GM10847 (cell line): ENCODE results near the gene TMEM135.

Experiments
- POLR2A ChIP-seq: IDR thresholded peaks from 2 replicates; pipeline ENCODE4 v1.6.1; 2011; ENCODE audit not compliant: insufficient read length; ENCODE audit errors: extremely low read depth

The TMEM135 gene

GRCh38 chr11:87037450-87038234 lies at the start of gene TMEM135:
Gene TMEM135, plus strand, starts transcription at chr11:87037934. Its CDS starts 112 bp downstream, at chr11:87038046.
- TF ChIP-seq POLR2A: peak; percentile 84

- no peak for TF ChIP-seq POLR2A
Observed at GRCh38 chr11:86988351-86988881, 49.3 kb upstream of the TMEM135 start.

DNA sequence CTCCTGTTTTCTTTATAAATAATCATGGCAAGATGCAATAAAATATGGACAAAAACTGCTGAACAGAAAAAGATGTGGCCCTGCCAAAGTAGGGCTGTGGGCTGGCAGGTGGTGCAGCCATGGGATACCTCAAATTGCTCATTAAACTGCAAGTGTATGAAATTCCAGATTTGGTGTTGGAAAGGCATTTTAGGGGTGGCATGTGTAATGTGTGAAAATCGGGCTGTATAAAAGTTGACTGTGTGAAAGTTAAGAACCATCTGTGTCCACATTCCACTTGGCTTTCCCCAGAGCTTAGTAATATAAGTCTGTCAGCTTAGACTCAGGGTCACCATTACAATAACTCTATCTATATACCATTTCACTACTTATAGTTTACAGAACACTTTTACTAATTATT lies 47.7 kb upstream of the TMEM135 start:
- TF ChIP-seq POLR2A: no peak

- TF ChIP-seq POLR2A: no peak
Observed at GRCh38 chr11:86990515-86990914, 47.2 kb upstream of the TMEM135 start.

- no peak for TF ChIP-seq POLR2A
Observed at GRCh38 chr11:86991341-86991740, 46.4 kb upstream of the TMEM135 start.

DNA sequence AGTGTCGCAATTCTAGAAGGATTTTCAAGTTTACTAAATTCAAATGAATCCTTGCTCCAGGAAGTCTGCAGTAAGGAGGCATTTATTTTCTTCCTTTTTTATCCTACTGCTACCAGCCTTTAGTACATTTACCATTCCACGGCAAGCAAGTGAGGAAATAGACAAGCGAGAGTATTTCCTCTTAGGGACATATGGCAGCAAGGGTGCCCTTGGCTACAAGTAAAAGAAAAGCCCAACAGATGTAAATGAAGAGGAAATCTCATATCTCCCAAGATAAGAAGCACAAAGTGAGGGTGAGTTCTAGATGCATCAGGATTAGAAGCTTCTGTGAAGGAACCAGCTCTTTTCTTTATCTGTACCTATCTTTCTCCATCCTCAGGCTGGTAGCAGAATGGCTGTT lies 44.7 kb upstream of the TMEM135 start:
- TF ChIP-seq POLR2A: no peak

DNA sequence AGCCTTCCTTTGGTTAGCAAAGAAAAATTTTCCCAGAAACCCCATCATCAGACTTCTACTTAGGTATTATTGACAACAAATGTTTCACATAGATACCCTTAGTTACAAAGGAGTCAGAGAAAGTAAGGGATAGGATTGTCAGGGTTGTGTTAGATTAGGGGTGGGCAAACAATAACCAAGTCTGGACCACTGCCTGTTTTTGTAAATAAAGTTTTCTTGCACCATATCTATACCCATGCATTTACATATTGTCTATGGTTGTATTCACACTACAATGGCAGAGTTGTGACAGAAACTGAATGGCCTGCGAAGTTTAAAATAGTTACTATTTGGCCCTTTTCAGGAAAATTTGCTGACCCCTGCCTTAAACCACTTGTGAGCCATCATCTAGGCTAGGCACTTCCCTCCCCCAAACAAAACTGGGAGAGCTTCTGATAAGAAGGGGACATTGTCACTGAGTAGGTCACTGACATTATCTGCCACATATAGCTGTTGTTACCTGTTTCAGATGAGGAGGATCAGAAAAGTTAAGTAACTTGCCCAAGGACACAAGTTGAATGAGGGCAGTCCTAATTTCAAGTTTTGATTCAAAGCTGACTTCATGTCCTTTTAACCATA lies 40.7 kb upstream of the TMEM135 start:
- no peak for TF ChIP-seq POLR2A

DNA sequence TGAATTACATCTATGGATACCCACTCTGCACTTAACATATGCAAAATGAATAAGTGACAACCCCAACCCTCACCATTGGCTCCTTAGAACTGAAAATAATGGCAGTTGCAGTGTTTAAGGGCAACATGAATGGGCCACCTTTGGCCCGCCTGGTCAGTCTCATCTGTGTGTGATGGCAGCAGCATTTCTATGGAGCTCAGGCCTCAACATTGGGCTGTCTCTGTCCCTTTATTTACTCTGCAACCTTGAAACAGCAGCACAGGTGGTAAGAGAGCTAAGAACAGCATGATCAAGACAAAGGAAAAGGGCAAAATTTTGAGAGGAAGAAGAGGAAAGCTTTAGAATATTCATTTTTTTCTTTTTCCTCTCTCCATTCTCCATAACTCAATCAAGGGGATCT lies 38.3 kb upstream of the TMEM135 start:
- TF ChIP-seq POLR2A: no peak

GRCh38 chr11:86999859-87000753 lies 37.6 kb upstream of the TMEM135 start:
- no peak for TF ChIP-seq POLR2A

DNA sequence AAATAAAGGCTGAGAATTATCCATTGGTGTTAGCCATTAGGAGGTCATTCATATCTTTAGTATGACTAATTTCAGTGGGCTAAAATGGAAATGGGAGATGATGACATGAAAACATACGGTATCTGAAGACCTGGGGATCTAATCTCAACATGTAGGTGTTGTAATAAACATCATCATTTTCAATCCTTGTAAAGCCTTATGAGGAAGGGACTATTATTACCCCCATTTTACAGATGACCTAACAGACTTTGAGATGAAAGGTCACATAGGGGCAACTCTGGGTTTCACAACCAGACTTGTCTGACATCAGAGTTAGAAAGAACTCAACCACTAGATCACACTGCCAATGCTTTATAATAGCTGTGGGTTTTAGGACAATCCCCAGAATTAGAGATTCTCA lies 34.8 kb upstream of the TMEM135 start:
- no peak for TF ChIP-seq POLR2A

DNA sequence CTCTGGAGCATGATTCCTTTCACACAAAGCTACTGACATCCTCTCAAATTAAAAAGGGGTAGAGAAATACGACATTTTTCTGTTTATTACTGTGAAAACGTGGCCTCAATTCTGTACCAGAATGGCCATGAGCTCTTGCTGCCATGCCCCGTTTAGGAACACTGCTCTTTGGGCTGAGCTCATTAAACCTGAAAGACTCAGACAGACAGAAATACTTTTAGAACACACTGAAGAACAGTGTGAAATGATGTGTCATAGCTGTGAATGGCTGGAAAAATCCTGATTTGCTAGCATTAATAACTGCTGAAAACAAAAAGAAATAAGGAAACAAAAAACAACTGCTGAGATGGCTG lies 32.2 kb upstream of the TMEM135 start:
- no peak for TF ChIP-seq POLR2A

DNA sequence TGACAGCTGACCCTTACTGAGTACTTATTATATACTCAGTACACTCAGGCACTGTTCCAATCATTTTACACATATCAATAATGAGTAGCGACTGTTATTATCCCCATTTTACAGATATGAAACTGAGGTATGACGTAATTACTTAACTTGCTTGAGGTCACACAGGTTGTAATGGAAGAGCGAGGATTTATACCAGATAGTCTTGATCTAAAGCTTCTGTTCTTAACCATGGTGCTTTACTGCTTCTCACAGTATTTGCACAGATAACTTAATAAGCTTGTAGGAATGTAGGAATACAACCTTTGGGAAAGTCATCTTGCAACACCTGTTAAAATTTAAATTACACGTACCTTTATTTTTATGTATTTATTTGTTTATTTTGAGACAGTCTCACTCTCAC lies 31.7 kb upstream of the TMEM135 start:
- no peak for TF ChIP-seq POLR2A

DNA sequence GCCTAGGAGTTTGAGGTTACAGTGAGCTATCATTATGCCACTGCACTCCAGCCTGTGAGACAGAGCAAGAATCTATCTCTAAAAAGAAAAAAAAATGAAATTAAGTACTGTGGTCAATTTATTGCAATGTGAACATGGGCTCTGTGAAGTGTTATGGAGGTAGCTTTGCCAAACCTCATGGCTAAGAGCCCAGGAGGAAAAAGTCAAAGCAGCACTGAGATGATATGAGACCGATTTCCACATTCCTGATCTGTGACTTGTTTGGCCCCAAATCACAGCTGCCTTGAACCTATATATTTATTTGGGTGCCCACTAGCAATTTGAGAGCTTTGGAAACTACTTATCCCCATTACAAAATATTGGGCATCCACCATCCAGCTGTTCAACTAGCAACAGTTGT lies 29.8 kb upstream of the TMEM135 start:
- TF ChIP-seq POLR2A: no peak

- no peak for TF ChIP-seq POLR2A
Observed at GRCh38 chr11:87012089-87012488, 25.6 kb upstream of the TMEM135 start.

- TF ChIP-seq POLR2A: no peak
Observed at GRCh38 chr11:87012673-87013072, 25.1 kb upstream of the TMEM135 start.
